ENCODE data around the gene SPP2. TPM values are rescaled to one million over a fixed set of nuclear protein-coding genes. Genes with fewer than 3 reads are reported as not detected.

Gene SPP2
- total RNA-seq, 1 donor from 2014 or later = not detected

GRCh38 chr2:234102112-234102511 is 51.6 kb downstream of the SPP2 start:
- Histone ChIP-seq H3K36me3 (ENCODE audit: control insufficient read depth, insufficient read depth, low read length) (no peaks in the 10 kb centered on the region), H3K27me3 (ENCODE audit: control insufficient read depth, insufficient read depth, low read length) (no peaks in the 10 kb centered on the region), H3K4me3 (ENCODE audit: low read depth, low read length) (no peak overlapping the region)
- peak; percentile 27 for DNase-seq (ENCODE audit: low read depth)
- TF ChIP-seq, protein P1, sequence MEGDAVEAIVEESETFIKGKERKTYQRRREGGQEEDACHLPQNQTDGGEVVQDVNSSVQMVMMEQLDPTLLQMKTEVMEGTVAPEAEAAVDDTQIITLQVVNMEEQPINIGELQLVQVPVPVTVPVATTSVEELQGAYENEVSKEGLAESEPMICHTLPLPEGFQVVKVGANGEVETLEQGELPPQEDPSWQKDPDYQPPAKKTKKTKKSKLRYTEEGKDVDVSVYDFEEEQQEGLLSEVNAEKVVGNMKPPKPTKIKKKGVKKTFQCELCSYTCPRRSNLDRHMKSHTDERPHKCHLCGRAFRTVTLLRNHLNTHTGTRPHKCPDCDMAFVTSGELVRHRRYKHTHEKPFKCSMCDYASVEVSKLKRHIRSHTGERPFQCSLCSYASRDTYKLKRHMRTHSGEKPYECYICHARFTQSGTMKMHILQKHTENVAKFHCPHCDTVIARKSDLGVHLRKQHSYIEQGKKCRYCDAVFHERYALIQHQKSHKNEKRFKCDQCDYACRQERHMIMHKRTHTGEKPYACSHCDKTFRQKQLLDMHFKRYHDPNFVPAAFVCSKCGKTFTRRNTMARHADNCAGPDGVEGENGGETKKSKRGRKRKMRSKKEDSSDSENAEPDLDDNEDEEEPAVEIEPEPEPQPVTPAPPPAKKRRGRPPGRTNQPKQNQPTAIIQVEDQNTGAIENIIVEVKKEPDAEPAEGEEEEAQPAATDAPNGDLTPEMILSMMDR (IDR thresholded peaks at IDR 0.05; ENCODE audit: insufficient read depth, low read length, severe bottlenecking) = peak; percentile 22
- FAIRE-seq = no peak

GRCh38 chr2:234107861-234108260 is 57.4 kb downstream of the SPP2 start:
- H3K36me3 ChIP-seq (ENCODE audit: control insufficient read depth, insufficient read depth, low read length) = no peaks in the 10 kb centered on the region
- H3K27me3 ChIP-seq (ENCODE audit: control insufficient read depth, insufficient read depth, low read length) = no peaks in the 10 kb centered on the region
- FAIRE-seq = no peak
- DNase-seq (ENCODE audit: low read depth) = peak; percentile 63
- TF ChIP-seq, protein P1 (IDR thresholded peaks at IDR 0.05; ENCODE audit: insufficient read depth, low read length, severe bottlenecking) = no peak
- H3K4me3 ChIP-seq (ENCODE audit: low read depth, low read length) = no peak overlapping the region

DNA sequence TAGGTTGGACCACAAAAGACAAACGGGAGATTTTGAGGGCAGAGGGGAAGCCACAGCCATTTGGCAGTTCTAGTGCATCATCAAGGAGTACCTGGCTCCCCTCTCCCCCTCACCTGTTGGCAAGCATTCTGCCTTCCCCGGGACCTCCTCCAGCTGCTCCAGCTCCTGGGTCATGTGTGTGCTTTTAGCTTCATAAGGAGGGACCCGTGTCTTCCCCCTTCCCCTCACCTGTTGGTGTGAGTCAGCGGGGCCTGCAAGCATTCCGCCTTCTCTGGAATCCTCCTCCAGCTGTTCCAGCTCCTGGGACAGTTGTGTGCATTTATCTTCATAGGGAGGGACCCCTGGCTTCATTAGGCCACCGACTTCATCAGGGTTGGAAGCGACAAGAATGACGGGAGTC is 58.8 kb downstream of the SPP2 start:
- H3K36me3 ChIP-seq (ENCODE audit: control insufficient read depth, insufficient read depth, low read length) = no peaks in the 10 kb centered on the region
- TF ChIP-seq, protein P1 (IDR thresholded peaks at IDR 0.05; ENCODE audit: insufficient read depth, low read length, severe bottlenecking) = no peak
- DNase-seq (ENCODE audit: low read depth) = no peak
- no peak overlapping the region for H3K4me3 ChIP-seq (ENCODE audit: low read depth, low read length)
- no peak for FAIRE-seq
- H3K27me3 ChIP-seq (ENCODE audit: control insufficient read depth, insufficient read depth, low read length) = no peaks in the 10 kb centered on the region

DNA sequence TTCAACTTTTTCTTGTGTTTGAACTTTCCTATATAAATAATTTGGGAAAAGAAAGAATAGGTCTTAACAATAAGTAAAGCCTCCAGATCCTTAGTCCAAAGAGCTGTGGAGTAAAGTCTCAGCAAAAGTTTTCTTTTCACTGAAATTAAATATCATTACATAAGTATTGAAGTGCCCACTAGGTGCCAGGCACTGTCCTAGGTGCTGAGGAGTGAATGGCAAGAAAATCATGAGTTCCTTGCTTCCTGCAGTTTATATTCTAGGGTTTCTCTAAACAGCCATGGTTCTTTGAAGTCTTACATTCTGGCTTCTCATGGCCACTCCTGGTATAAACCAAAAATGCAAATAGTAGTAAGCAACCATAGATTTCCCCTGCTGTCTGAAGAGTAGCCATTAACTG is 59.7 kb downstream of the SPP2 start:
- no peak overlapping the region for H3K4me3 ChIP-seq (ENCODE audit: low read depth, low read length)
- no peaks in the 10 kb centered on the region for H3K27me3 ChIP-seq (ENCODE audit: control insufficient read depth, insufficient read depth, low read length)
- FAIRE-seq (no peak), DNase-seq (ENCODE audit: low read depth) (no peak)
- TF ChIP-seq, protein P1 (IDR thresholded peaks at IDR 0.05; ENCODE audit: insufficient read depth, low read length, severe bottlenecking) = no peak
- no peaks in the 10 kb centered on the region for H3K36me3 ChIP-seq (ENCODE audit: control insufficient read depth, insufficient read depth, low read length)

DNA sequence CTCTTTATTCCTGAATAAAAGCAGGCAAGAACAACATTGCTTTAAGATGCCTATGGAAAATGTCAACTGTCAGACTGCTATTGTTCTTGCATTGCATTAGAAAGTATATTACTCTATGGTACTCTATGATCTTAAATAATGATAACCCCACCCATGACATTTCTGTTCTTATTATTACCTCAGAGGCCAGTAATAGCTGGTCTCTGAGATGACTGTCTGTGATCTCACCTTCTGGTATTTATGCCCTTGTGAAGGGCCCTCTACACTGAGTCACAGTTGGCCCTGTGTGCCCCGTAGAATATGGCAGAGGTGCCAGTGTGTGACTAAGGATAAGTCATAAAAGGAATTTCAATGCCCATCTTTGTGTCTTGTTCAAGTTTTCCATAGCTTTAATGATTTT is 61.0 kb downstream of the SPP2 start:
- DNase-seq (ENCODE audit: low read depth) (peak; percentile 96), FAIRE-seq (no peak)
- Histone ChIP-seq H3K4me3 (ENCODE audit: low read depth, low read length) (no peak overlapping the region), H3K36me3 (ENCODE audit: control insufficient read depth, insufficient read depth, low read length) (no peaks in the 10 kb centered on the region), H3K27me3 (ENCODE audit: control insufficient read depth, insufficient read depth, low read length) (no peaks in the 10 kb centered on the region)
- TF ChIP-seq, protein P1 (IDR thresholded peaks at IDR 0.05; ENCODE audit: insufficient read depth, low read length, severe bottlenecking) = no peak

- TF ChIP-seq, protein P1 (IDR thresholded peaks at IDR 0.05; ENCODE audit: insufficient read depth, low read length, severe bottlenecking) = no peak
- Histone ChIP-seq H3K27me3 (ENCODE audit: control insufficient read depth, insufficient read depth, low read length) (no peaks in the 10 kb centered on the region), H3K36me3 (ENCODE audit: control insufficient read depth, insufficient read depth, low read length) (no peaks in the 10 kb centered on the region), H3K4me3 (ENCODE audit: low read depth, low read length) (no peak overlapping the region)
- DNase-seq (ENCODE audit: low read depth) (peak; percentile 23), FAIRE-seq (no peak)
Measured at GRCh38 chr2:234116010-234116409, 65.5 kb downstream of the SPP2 start.

All from bronchial epithelial cell (primary cell).